Activated CD4-positive, alpha-beta memory T cell treated with anti-CD3 and anti-CD28 coated beads for 36 hours (primary cell): Measurements from ENCODE around the gene SDK1. TPM values are rescaled to one million over a fixed set of nuclear protein-coding genes. Genes with fewer than 3 reads are reported as not detected.

ENCODE experiments used
- CTCF ChIA-PET: fragments of 350-600 bp; sonication (Branson Sonifier 250); formaldehyde crosslinking; loops from one replicate; lab custom pipeline; 2021; ENCODE audit warnings: antibody characterized with exemption, inconsistent platforms; lab: Charles Lee
- POLR2A ChIA-PET: fragments of 350-600 bp; sonication (Branson Sonifier 250); formaldehyde crosslinking; loops from one replicate; lab custom pipeline; 2021; ENCODE audit warnings: antibody characterized with exemption; lab: Charles Lee
- DNase-seq: peaks from one replicate; pipeline ENCODE4 v3.0.0-alpha.2; 2020
- H3K27ac Mint-ChIP-seq: one replicate; pipeline ENCODE4 v1.8.0; 2021; ENCODE audit warnings: mixed read lengths
- H3K27me3 Mint-ChIP-seq: one replicate; pipeline ENCODE4 v1.8.0; 2021; ENCODE audit warnings: mixed read lengths
- H3K36me3 Mint-ChIP-seq: one replicate; pipeline ENCODE4 v1.8.0; 2021; ENCODE audit warnings: mixed read lengths
- H3K4me1 Mint-ChIP-seq: one replicate; pipeline ENCODE4 v1.8.0; 2021; ENCODE audit warnings: low read depth, mixed read lengths
- H3K4me3 Mint-ChIP-seq: one replicate; pipeline ENCODE4 v1.8.0; 2021; ENCODE audit warnings: mild to moderate bottlenecking, mixed read lengths
- H3K9me3 Mint-ChIP-seq: one replicate; pipeline ENCODE4 v1.8.0; 2021; ENCODE audit warnings: mixed read lengths
- intact Hi-C: fragments of 100-400 bp; cut with micrococcal nuclease; formaldehyde crosslinking; loops from one replicate; pipeline ENCODE4 v1.15.1; 2023
- total RNA-seq, 2 experiments: library from RNA; stranded (reverse); gene quantifications; one replicate each; pipeline ENCODE4 v1.2.3, GENCODE V29; 2021

Gene SDK1
- total RNA-seq, 2 experiments from 2014 or later: 0.14 to 0.24 TPM

DNA sequence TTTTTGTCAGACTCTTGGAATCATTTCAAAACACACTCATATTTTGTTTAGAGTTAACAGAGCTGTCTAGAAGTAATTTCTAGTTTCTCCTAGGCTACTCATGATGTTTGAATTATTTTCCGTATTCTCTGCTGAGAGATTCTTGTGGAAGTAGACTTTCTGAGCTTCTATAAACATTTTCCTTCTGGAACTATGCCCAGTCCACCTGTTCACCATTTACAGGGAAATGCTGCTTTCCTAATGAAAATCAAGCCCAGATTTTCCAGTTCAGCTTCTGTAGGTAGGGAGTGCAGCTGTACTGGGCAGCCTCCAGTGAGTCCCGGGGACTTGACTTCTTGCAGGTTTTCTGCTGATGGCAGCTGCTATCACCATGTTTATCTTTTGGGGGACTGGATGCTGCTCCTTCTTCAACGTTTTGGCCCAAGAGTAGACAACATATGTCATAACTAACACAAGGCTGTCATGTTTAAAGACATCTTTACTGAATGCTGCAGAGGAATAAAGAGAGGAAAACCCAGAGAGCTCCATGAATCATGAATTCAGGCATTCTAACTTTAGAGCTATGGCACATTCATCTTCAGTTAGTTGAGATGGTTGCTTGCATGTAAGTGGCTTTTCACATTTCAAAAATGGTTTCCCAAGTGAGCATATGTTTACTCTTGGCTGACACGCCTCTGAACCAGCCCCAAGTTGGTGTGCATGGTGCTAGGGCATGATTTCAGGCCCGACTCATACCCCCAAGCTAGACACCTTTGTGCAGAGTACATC is 85.6 kb downstream of the SDK1 start:
- Mint-ChIP-seq H3K27ac (no peak overlapping the region), H3K36me3 (no peaks in the 10 kb centered on the region), H3K4me3 (no peak overlapping the region), H3K4me1 (no peaks in the 10 kb centered on the region), H3K9me3 (no peaks in the 10 kb centered on the region), H3K27me3 (no peaks in the 10 kb centered on the region)
- intact Hi-C loops: no loop called here
- DNase-seq: no peak
- ChIA-PET POLR2A (interaction anchor here (0.8 kb wide), 1 partner anchor 53 kb away, joined by 3 read pairs; no protein-coding TSS in a partner anchor), CTCF (no interaction called here)

DNA sequence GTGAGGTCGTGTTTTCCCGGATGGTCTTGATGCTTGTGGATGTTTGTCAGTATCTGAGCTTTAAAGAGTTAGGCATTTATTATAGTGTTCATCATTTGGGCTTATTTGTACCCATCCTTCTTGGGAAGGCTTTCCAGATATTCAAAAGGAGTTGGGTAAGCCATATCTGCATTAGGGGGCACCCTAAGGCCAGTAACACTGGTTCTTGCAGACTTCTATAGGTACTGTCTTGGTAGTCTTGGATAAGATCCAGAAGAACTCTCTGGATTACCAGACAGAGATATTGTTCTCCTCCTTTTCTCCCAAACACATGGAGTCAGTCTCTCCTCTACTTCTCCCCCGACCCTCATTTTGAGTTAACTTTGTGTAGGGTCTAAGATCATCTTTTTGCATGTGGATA is 92.8 kb downstream of the SDK1 start:
- H3K36me3 Mint-ChIP-seq: no peaks in the 10 kb centered on the region

DNA sequence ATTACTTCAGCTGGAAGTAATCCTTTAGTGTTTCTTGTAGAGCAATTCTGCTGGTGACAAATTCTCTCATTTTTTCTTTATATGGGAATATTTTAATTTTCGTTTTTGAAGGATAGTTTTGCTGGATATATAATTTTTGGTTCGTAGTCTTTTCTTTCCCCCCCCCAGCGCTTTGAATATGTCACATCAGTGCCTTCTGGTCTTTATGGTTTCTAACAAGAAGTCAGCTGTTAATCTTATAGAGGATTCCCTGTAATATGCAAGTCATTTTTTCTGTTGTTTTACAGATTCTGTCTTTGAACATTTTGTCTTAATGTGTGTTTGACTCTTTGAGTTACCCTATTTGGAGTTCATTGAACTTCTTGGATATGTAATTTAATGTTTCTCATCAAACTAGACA is 96.3 kb downstream of the SDK1 start:
- intact Hi-C loops: no loop called here
- no peaks in the 10 kb centered on the region for H3K36me3 Mint-ChIP-seq
- ChIA-PET POLR2A (no interaction called here), CTCF (interaction anchor here (0.8 kb wide), 1 partner anchor 115 kb away, joined by 3 read pairs; no protein-coding TSS in a partner anchor)
- no peak overlapping the region for H3K27ac Mint-ChIP-seq
- H3K27me3 Mint-ChIP-seq: peaks cover 12% of the 10 kb centered on the region
- DNase-seq: no peak
- H3K9me3 Mint-ChIP-seq: peaks cover 24% of the 10 kb centered on the region
- no peaks in the 10 kb centered on the region for H3K4me1 Mint-ChIP-seq
- H3K4me3 Mint-ChIP-seq: no peak overlapping the region

More for the DNA sequence above, 92.8 kb downstream of the SDK1 start:
- CTCF ChIA-PET: interaction anchor here (1.0 kb wide), 1 partner anchor 15 kb away, joined by 3 read pairs; no protein-coding TSS in a partner anchor
- intact Hi-C loops: no loop called here
- Mint-ChIP-seq H3K27ac (no peak overlapping the region), H3K9me3 (peaks cover 21% of the 10 kb centered on the region), H3K4me3 (no peak overlapping the region), H3K4me1 (no peaks in the 10 kb centered on the region), H3K27me3 (peaks cover 9% of the 10 kb centered on the region)
- DNase-seq: no peak
- POLR2A ChIA-PET: no interaction called here

DNA sequence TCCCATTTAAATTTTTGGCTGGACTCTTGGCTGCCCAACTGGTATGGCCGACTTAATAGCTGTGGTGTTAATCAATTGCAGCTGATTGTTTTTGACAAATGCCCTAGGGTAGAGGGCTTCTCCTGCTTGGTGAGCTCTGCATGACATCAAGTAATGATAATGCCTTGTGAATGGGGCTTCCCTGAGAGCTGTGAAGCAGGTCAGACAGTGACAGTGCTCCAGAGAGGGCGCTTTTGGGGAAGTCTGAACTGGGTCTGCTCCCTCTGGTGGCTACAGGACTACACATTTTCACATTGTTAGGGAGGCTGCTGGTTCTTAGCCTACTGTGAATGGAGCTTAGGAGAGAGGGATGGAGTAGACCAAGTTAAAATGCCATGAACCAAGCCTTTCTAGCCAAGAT is 98.8 kb downstream of the SDK1 start:
- intact Hi-C loops: no loop called here
- Mint-ChIP-seq H3K9me3 (peaks cover 18% of the 10 kb centered on the region), H3K4me1 (no peaks in the 10 kb centered on the region), H3K36me3 (no peaks in the 10 kb centered on the region), H3K4me3 (no peak overlapping the region), H3K27me3 (peaks cover 15% of the 10 kb centered on the region), H3K27ac (no peak overlapping the region)
- DNase-seq: no peak
- CTCF ChIA-PET: no interaction called here
- POLR2A ChIA-PET: no interaction called here

DNA sequence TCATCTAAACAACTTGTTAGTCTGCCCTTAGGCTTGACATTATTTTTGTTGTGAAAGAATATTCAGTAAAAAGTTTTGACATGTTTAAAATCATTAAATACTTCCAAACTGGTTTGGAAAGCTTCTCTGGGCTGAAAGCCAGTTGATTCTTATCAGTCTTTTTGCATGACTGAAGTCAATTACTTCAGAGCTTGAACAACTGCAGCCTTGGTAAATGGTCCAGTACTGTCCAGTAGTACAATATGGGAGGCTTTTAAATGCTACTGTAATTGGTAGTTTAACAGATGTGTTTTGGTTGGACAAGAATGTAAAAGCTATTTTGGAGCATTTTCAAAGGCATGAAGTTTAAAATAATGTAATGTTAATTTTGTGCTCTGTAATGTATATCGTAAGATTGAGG is 103.4 kb downstream of the SDK1 start:
- DNase-seq: no peak
- H3K4me3 Mint-ChIP-seq: no peak overlapping the region
- intact Hi-C loops: no loop called here
- ChIA-PET CTCF (no interaction called here), POLR2A (no interaction called here)
- no peaks in the 10 kb centered on the region for H3K36me3 Mint-ChIP-seq
- H3K4me1 Mint-ChIP-seq: peaks cover 6% of the 10 kb centered on the region
- peaks cover 2% of the 10 kb centered on the region for H3K9me3 Mint-ChIP-seq
- H3K27ac Mint-ChIP-seq: no peak overlapping the region
- H3K27me3 Mint-ChIP-seq: peaks cover 14% of the 10 kb centered on the region

DNA sequence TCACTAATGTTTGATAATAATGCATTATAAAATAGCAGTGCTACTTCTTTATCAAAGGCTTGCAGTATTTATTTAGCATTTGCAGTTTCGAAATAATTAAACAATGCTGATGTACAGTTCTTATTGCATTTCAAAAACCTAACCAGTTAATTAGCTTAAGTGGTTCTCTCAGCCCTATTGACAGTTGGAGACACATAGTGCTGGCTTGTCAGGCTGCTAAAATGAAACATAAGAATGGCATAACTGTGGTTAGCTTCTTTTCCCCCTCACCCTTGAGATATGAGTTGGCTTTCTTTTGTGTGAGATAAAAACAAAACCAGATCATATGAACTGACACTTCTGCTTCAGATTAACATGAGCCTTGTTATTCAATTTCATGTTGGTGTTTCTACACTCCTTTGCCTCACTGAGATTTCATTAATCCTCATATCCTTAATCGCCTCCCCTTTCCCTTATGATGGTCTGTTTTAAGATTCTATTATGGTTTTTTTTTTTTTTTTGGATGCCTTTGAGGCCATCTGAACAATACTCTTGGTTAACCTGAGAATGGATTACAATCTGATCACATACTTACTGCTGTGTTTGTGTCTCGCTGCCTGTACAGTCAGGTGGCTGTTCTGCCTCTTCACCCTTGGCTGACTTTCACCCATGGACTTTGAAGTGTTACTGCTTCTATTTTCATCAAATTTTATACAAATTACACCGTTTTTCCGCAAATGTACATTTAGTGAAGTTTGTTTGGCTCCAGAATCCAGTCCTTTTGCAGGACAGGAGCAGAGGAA is 108.0 kb downstream of the SDK1 start:
- Mint-ChIP-seq H3K27me3 (peaks cover 12% of the 10 kb centered on the region), H3K4me1 (peaks cover 8% of the 10 kb centered on the region), H3K36me3 (no peaks in the 10 kb centered on the region), H3K4me3 (no peak overlapping the region), H3K27ac (no peak overlapping the region), H3K9me3 (no peaks in the 10 kb centered on the region)
- POLR2A ChIA-PET: no interaction called here
- DNase-seq: no peak
- intact Hi-C loops: loop anchor here (5.0 kb wide), 1 partner anchor 53 kb away; no protein-coding TSS in a partner anchor
- CTCF ChIA-PET: no interaction called here

DNA sequence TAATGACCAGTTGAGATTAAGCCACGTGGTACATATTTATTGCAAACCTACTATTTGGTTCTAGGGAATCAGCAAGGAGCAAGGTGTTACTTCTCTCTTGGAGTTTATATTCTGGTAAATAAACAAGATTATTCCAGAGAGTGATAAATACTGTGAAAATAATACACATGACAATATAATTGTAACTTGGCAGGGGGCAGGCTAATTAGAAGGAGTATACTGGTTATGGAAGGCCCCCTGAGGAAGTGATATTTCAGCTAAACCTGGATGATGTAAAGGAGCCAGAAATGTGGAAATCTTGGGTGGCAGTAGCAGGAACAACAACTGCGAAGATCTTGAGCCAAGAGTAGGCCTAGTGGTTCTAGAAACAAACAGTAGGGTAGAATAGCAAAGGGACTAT is 111.8 kb downstream of the SDK1 start:
- Mint-ChIP-seq H3K36me3 (no peaks in the 10 kb centered on the region), H3K4me1 (peaks cover 8% of the 10 kb centered on the region), H3K9me3 (no peaks in the 10 kb centered on the region), H3K27ac (no peak overlapping the region), H3K4me3 (no peak overlapping the region), H3K27me3 (peaks cover 6% of the 10 kb centered on the region)
- no peak for DNase-seq
- intact Hi-C loops: no loop called here
- ChIA-PET CTCF (no interaction called here), POLR2A (no interaction called here)

DNA sequence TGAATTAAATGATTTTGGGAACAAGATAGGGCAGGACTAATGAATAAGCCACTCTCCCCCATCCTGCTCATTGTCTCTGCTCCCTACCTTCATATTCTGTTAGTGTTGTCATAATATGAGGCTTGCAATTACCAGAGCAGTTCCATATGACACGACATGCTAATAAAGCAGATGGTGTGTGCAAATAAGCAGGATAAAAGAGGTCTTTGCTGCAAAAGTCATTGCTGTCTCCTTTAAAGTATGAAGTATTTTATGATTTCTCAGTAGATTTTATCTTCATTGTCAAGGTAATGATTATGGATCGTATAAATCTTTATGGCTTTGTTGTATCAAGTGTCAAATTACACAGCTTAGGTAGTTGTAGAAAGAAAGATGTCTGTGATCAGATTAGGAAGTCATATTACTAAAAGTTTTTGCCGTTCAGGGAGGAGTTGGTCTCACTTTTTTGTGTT is 114.8 kb downstream of the SDK1 start:
- CTCF ChIA-PET: no interaction called here
- intact Hi-C loops: no loop called here

DNA sequence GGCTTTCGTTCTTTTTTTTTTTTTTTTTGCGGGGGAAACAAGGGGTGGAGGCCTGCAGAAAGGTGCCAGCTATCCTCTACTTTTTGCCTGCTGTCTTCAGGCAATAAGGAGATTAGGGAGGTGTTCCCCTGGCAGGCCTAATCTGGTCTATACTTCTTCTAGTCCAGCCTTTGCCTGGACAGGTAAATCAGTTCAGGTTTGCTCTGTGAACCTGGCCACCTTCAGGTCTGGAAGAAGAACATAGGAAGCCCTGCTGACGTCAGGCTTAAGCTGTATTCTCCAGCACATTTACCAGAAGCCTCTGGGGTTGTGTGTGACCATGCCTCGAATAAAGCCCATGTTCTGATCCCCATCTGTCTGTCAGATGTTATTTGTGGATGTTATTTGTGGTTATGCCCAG is 115.4 kb downstream of the SDK1 start:
- POLR2A ChIA-PET: no interaction called here
- intact Hi-C loops: no loop called here
- CTCF ChIA-PET: no interaction called here

More for the DNA sequence above, 114.8 kb downstream of the SDK1 start:
- no peaks in the 10 kb centered on the region for H3K4me1 Mint-ChIP-seq
- DNase-seq: no peak
- H3K36me3 Mint-ChIP-seq: no peaks in the 10 kb centered on the region
- peaks cover 3% of the 10 kb centered on the region for H3K27me3 Mint-ChIP-seq
- POLR2A ChIA-PET: no interaction called here
- H3K4me3 Mint-ChIP-seq: no peak overlapping the region
- H3K27ac Mint-ChIP-seq: no peak overlapping the region
- no peaks in the 10 kb centered on the region for H3K9me3 Mint-ChIP-seq

DNA sequence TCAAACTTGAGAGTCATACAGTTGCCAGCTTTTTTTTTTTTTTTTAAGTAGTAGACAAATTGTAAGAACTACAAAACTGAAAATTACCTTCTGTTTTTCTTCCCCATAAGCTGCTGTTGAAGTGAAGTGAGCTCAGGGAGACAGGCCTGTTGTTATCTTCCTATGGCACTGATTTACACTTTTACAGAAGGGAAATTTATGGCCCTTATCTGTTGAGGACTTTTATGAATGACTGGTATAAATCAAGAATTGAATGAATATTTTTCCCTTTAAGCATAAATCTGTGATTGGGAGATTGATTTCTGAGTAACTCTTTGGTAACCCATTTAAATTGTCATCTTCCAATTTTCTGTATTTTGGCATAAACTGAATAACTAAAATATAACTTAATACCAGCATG is 124.0 kb downstream of the SDK1 start:
- H3K36me3 Mint-ChIP-seq: peaks cover 3% of the 10 kb centered on the region
- ChIA-PET CTCF (no interaction called here), POLR2A (no interaction called here)
- no peak for DNase-seq
- no peaks in the 10 kb centered on the region for H3K4me1 Mint-ChIP-seq
- no peaks in the 10 kb centered on the region for H3K27me3 Mint-ChIP-seq
- H3K9me3 Mint-ChIP-seq: peaks cover 8% of the 10 kb centered on the region
- no peak overlapping the region for H3K4me3 Mint-ChIP-seq
- intact Hi-C loops: no loop called here
- no peak overlapping the region for H3K27ac Mint-ChIP-seq

More for the DNA sequence above, 115.4 kb downstream of the SDK1 start:
- no peaks in the 10 kb centered on the region for H3K36me3 Mint-ChIP-seq
- no peak for DNase-seq
- H3K9me3 Mint-ChIP-seq: no peaks in the 10 kb centered on the region
- no peaks in the 10 kb centered on the region for H3K4me1 Mint-ChIP-seq
- no peak overlapping the region for H3K27ac Mint-ChIP-seq
- H3K27me3 Mint-ChIP-seq: no peaks in the 10 kb centered on the region
- no peak overlapping the region for H3K4me3 Mint-ChIP-seq

DNA sequence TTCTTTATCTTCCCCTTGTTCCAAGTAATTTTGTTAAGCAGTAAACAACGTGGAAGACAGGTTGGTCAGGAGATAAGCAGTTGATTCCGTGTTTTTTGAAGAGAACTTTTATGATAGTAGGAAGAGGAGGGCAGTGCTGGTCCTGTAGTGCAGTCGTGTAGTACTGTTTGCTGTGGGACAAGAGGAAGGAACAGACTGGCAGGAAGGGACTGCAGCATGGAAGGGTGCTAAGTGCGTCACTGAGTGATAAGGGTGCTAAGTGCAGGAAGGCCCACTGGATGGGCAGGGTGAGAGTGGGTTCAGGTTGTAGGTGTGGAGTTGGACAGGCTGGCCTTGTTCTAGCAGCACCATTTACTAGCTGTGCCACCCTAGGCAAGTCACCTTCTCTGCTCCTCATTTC is 125.0 kb downstream of the SDK1 start:
- DNase-seq: no peak
- intact Hi-C loops: no loop called here
- no peaks in the 10 kb centered on the region for H3K4me1 Mint-ChIP-seq

DNA sequence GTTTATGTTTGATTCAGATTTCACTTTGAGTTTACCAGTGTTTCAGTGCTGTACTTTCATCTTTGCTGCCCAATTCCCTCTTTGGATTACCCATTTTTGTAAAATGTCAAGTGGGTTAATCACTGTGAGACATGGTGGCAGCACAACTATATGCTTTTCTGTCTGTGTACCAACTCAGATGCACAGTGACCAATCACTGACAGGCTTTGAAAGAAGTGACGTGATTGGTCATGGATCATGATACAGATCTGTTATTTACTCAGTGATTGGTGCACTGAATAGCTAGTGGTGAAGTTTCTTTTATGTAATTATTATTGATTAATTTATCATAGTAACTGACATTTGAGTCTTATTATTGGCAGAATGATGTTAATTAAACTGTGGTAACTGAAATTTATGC is 126.9 kb downstream of the SDK1 start:
- H3K27ac Mint-ChIP-seq: no peak overlapping the region
- H3K9me3 Mint-ChIP-seq: no peaks in the 10 kb centered on the region
- intact Hi-C loops: no loop called here
- no peak for DNase-seq
- ChIA-PET CTCF (no interaction called here), POLR2A (no interaction called here)
- H3K27me3 Mint-ChIP-seq: no peaks in the 10 kb centered on the region
- no peak overlapping the region for H3K4me3 Mint-ChIP-seq
- H3K4me1 Mint-ChIP-seq: no peaks in the 10 kb centered on the region
- no peaks in the 10 kb centered on the region for H3K36me3 Mint-ChIP-seq

More for the DNA sequence above, 125.0 kb downstream of the SDK1 start:
- no peak overlapping the region for H3K27ac Mint-ChIP-seq
- POLR2A ChIA-PET: no interaction called here
- no peaks in the 10 kb centered on the region for H3K27me3 Mint-ChIP-seq
- CTCF ChIA-PET: no interaction called here
- H3K9me3 Mint-ChIP-seq: peaks cover 8% of the 10 kb centered on the region
- peaks cover 3% of the 10 kb centered on the region for H3K36me3 Mint-ChIP-seq
- no peak overlapping the region for H3K4me3 Mint-ChIP-seq
